ENCODE results near the gene DSE.

Gene DSE

GRCh38 chr6:116444575-116444974, 73.8 kb downstream of the DSE start:
- DNase-seq, result no peak

GRCh38 chr6:116445102-116445501, 74.4 kb downstream of the DSE start:
- no peak for DNase-seq

GRCh38 chr6:116446399-116446798, 75.7 kb downstream of the DSE start:
- no peak for DNase-seq

GRCh38 chr6:116447052-116447451, 76.3 kb downstream of the DSE start:
- DNase-seq, result no peak

DNA sequence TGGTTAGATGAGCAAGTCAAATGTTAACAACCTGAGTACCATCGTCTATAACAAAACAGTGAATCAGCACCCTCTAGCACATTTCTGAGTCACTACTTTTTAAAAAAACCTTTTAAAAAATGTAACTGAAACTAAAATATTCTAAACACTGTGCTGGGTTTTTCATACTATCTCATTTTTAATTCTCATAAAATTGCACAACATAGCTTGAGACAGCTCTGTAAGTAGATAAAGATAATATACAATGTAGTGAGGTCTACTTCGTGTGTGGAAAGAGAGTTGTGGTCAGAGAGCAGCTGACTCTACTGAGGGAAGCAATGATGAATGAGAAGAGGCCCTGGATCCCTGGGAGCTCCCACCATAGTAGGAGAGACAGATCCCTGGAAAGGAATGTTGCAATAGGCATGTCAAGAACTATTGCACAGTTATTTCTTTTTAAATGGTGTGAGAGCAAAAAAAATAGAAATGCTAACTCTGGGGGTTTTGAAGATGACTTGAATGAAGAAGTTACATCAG, 76.8 kb downstream of the DSE start:
- no peak for DNase-seq

DNA sequence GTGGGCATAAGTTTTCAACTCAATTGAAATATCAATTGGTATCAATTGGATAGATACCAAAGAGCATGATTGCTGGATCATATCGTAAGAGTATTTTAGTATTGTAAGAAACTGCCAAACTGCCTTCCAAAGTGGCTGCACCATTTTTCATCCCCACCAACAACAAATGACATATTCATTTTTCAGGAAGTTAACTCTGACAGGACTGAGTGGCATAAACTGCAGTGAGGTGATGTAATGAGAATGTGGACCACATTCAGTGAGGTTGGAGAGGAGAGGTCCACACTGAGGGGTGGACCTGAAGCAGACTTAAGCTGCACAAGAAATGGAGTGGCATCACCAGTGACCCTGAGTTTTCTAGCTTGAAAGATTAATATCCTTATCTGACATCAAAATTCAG, 78.8 kb downstream of the DSE start:
- DNase-seq, result no peak

DNA sequence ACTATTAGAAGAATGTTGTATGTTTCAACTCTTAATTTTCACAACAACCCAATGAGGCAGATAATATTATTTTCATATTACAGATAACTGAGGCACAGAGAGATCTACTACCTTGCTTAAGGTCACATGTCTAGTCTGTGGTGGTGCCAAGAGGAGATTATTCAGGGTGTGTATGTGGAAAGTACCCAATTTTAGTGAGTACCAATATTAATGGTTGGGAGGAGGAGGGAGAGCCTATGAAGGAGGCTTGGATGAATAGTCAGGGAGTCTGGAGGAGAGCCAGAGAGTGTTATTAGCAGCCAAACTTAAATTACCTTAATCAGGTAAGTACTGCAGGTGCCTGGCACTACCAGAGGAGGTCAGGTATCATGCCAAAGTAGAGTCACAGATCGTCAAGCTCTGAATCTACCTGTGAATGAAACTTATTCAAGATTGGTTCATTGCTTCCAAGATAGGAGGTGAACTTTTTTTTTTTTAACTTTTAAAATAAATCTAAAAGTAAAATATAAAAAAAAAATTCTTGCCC, 79.5 kb downstream of the DSE start:
- DNase-seq, result no peak

DNA sequence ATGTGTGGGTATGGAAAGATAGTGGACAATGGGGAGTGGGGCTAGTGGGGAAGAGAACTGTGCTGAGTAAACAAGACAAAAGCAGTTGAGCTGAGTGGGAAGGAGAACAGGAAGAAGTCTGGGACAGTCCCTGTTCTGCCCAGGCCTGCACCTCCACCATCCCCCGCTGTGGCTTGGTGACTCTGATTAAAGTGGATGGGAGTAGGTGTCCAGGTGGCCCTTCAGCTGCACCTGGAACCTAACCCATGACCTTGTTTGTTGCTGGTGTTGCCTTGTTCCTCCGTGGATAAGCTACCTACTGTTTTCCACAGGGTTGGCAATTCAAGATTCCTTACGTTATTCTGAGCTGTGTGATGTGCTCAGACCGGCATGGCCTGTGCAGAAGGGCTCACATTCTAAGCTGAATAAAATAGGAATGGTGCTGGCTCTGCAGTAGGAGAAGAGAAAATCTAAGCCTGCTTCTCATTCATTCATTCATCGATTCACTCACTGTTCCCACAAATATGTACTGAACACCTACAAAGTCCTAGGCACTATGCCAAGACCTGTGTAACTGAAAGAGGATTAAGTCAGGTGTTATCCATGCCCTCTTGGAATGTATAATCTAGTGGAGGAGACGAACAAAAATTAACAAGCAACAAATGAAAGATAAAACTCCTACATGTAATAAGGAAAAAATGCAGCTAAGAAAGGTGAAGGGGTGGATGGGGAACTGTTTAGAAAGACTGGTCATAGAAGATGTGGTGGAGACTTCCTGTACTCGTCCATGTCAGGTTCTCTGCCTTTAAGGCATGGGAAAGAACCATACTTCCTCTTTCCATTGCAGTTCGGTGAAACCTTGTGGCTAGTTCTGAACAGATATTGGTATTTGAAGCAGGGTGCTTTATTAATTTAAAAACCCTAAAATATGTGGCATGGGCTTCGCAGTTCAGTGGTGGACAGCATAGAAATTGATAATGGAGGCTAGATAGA, 80.3 kb downstream of the DSE start:
- no peak for DNase-seq

GRCh38 chr6:116451916-116452315, 81.2 kb downstream of the DSE start:
- DNase-seq, result no peak

GRCh38 chr6:116452531-116452930, 81.8 kb downstream of the DSE start:
- no peak for DNase-seq

- no peak for DNase-seq
Observed at GRCh38 chr6:116456106-116456505, 85.4 kb downstream of the DSE start.

- DNase-seq, result no peak
Observed at GRCh38 chr6:116456927-116457326, 86.2 kb downstream of the DSE start.

- no peak for DNase-seq
Observed at GRCh38 chr6:116458264-116458663, 87.5 kb downstream of the DSE start.

GRCh38 chr6:116459927-116460326, 89.2 kb downstream of the DSE start:
- DNase-seq, result no peak

GRCh38 chr6:116461331-116461931, 90.7 kb downstream of the DSE start, which contains the start of gene CALHM6:
CALHM6 (plus strand) TSS chr6:116461375; CDS start chr6:116461930, 555 bp downstream.
- no peak for DNase-seq

- peak in 32 of 56 donors; percentile 1 to 72 (median 29) for DNase-seq
Observed at GRCh38 chr6:116461932-116462885, 91.5 kb downstream of the DSE start.

DNA sequence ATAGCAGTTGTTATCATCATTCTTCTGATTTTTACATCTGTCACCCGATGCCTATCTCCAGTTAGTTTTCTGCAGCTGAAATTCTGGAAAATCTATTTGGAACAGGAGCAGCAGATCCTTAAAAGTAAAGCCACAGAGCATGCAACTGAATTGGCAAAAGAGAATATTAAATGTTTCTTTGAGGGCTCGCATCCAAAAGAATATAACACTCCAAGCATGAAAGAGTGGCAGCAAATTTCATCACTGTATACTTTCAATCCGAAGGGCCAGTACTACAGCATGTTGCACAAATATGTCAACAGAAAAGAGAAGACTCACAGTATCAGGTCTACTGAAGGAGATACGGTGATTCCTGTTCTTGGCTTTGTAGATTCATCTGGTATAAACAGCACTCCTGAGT, 92.6 kb downstream of the DSE start:
- DNase-seq, result no peak

DNA sequence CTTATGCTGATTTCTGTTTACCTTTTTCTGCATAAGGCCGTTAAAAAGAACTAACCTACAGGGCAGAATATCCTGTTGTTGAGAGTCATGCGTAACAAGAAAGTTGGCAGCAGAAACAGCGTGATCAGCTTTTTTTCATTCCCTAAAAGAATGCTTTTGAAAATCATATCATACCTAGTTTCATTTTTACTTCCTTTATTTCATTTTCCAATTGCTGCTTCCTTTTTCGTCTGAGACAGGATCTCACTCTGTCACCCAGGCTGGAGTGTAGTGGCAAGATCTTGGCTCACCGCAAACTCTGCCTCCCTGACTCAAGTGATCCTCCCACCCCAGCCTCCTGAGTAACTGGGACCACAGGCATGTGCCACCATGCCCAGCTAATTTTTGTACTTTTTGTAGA, 94.5 kb downstream of the DSE start:
- DNase-seq, result no peak

DNA sequence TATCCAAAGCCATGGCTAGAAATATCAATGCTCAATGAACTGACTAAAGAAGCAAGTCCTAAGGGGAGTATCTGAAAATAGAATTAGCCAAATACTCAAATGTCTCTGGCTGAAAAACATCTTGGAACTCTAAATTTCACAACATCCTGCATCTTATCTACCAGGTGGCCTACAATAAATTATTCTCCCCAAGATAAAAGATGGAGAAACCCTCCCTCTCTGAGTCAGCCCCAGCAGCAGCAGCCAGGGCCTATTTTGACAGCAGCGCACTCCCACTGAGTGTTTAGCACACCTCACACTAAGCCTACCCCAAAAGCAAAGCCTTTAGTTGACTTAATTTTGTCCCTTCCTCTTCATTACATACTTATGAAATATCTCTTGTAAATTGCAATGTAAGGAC, 96.3 kb downstream of the DSE start:
- DNase-seq, result peak in 5 of 56 donors; percentile 3 to 26 (median 10)

GRCh38 chr6:116467514-116467913, 96.8 kb downstream of the DSE start:
- no peak for DNase-seq

- DNase-seq, result no peak
Observed at GRCh38 chr6:116468293-116468692, 97.5 kb downstream of the DSE start.
